ENCODE data around the gene MIAT.

DNA sequence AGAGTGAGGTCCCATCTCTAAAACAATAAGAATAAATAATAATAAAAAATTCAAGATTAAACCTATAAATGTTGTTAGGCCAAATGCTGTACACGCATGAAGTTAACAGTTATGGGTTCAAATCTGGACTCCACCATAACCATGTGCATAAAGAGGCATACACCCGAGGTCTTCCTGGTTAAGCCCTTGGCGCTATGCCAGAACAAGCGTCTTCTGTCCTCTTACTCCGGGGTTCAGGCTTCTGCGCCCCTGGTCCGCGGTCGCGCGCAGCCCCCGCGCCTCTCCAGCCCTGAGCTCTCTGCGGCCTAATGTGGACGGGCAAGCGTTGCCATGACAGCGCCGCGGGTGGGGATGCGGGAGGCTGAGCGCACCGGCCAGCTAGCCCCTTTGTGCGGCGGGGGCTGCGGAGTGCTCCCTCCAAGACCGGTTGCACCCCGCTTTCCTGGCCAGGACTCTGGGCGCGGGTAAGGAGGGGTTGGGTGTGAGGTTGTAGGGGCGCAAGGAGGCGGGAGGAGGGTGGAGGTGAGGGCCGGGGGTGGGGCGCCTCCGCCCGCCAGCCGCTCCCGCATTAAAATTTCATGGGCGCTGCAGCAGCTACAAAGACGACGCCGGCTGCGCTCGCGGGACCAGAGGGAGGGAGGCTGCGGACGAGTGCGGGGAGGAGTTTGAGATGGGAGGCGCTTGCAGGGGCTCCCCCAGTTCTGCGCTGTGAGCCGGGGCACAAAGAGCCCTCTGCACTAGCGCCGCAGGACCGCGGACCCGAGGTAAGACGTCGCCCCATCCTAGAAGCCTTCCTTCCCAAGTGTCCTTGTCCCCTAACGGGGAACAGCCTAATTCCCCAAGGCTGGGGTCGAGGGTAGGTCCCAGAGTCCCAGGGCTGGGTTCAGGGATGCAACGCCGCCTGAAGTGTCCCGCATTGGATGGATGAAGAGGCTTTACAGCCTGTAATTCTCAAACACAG is at the start of gene MIAT:
- TF ChIP-seq EZH2 (optimal IDR thresholded peaks at IDR 0.05; ENCODE audit: low read depth, low read length) (no peak), EZH2phosphoT487 (IDR thresholded peaks at IDR 0.05; ENCODE audit: low read length) (no peak)
- TF ChIP-seq, protein P1, sequence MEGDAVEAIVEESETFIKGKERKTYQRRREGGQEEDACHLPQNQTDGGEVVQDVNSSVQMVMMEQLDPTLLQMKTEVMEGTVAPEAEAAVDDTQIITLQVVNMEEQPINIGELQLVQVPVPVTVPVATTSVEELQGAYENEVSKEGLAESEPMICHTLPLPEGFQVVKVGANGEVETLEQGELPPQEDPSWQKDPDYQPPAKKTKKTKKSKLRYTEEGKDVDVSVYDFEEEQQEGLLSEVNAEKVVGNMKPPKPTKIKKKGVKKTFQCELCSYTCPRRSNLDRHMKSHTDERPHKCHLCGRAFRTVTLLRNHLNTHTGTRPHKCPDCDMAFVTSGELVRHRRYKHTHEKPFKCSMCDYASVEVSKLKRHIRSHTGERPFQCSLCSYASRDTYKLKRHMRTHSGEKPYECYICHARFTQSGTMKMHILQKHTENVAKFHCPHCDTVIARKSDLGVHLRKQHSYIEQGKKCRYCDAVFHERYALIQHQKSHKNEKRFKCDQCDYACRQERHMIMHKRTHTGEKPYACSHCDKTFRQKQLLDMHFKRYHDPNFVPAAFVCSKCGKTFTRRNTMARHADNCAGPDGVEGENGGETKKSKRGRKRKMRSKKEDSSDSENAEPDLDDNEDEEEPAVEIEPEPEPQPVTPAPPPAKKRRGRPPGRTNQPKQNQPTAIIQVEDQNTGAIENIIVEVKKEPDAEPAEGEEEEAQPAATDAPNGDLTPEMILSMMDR (IDR thresholded peaks at IDR 0.05; ENCODE audit: low read length) = no peak
